AG08396 (cell line): Measurements from ENCODE around the gene RCSD1.

ENCODE experiments used
- DNase-seq: peaks from one replicate; pipeline ENCODE4 v3.0.0; 2012; ENCODE audit warnings: low spot score, mixed read lengths

RCSD1 gene

GRCh38 chr1:167666416-167666815 is 36.4 kb downstream of the RCSD1 start:
- DNase-seq, result no peak

GRCh38 chr1:167667536-167667935 is 37.5 kb downstream of the RCSD1 start:
- no peak for DNase-seq

GRCh38 chr1:167668108-167668507 is 38.1 kb downstream of the RCSD1 start:
- no peak for DNase-seq

GRCh38 chr1:167669209-167670124 is 39.4 kb downstream of the RCSD1 start:
- DNase-seq, result no peak

- DNase-seq, result no peak
Measured at GRCh38 chr1:167670563-167670962, 40.5 kb downstream of the RCSD1 start.

GRCh38 chr1:167671727-167672511 is 41.9 kb downstream of the RCSD1 start:
- DNase-seq, result no peak

GRCh38 chr1:167672831-167673230 is 42.8 kb downstream of the RCSD1 start:
- DNase-seq, result no peak

GRCh38 chr1:167673265-167673664 is 43.2 kb downstream of the RCSD1 start:
- no peak for DNase-seq

GRCh38 chr1:167674156-167674555 is 44.1 kb downstream of the RCSD1 start:
- no peak for DNase-seq

- no peak for DNase-seq
Measured at GRCh38 chr1:167675440-167675839, 45.4 kb downstream of the RCSD1 start.

- no peak for DNase-seq
Measured at GRCh38 chr1:167676205-167676915, 46.3 kb downstream of the RCSD1 start.

- DNase-seq, result no peak
Measured at GRCh38 chr1:167676916-167677848, 47.1 kb downstream of the RCSD1 start.

GRCh38 chr1:167678422-167678821 is 48.4 kb downstream of the RCSD1 start:
- no peak for DNase-seq

GRCh38 chr1:167678838-167679237 is 48.8 kb downstream of the RCSD1 start:
- no peak for DNase-seq

- DNase-seq, result no peak
Measured at GRCh38 chr1:167679714-167680113, 49.7 kb downstream of the RCSD1 start.

GRCh38 chr1:167681024-167681423 is 51.0 kb downstream of the RCSD1 start:
- no peak for DNase-seq

- DNase-seq, result no peak
Measured at GRCh38 chr1:167681451-167682098, 51.5 kb downstream of the RCSD1 start.

- DNase-seq, result no peak
Measured at GRCh38 chr1:167683226-167683625, 53.2 kb downstream of the RCSD1 start.

- DNase-seq, result no peak
Measured at GRCh38 chr1:167683641-167684502, 53.8 kb downstream of the RCSD1 start.

- DNase-seq, result no peak
Measured at GRCh38 chr1:167685844-167686243, 55.8 kb downstream of the RCSD1 start.
